Body of pancreas (tissue), 4 donors: ENCODE data around the gene CERS4. TPM values are rescaled to one million over a fixed set of nuclear protein-coding genes. Genes with fewer than 3 reads are reported as not detected.

Experiments used
- ATAC-seq: fragments of 150-250 bp; one replicate; pipeline ENCODE4 v1.9.1; 2016
- DNase-seq, 4 donors: peaks; one replicate each; pipeline ENCODE4 v3.0.0-alpha.2; 2019
- H3K27ac ChIP-seq, 4 donors: fragments of 200-600 bp; sonication (generic); 1 replicate in 3 of 4; 2 replicates in 1 of 4; pipeline versions ENCODE4 v1.5.1 to v1.6.1; 2016 to 2019; ENCODE audit warnings: mild to moderate bottlenecking in 1 of 4, mixed read lengths in 1 of 4, moderate library complexity in 1 of 4
- H3K27me3 ChIP-seq, 2 donors: fragments of 200-600 bp; sonication (generic); one replicate each; pipeline ENCODE4 v1.6.0; 2016; ENCODE audit warnings: mild to moderate bottlenecking in 1 of 2
- H3K36me3 ChIP-seq, 2 donors: fragments of 200-600 bp; sonication (generic); replicated peaks in 1 of 2; 2 replicates each; pipeline ENCODE4 v1.5.1; 2016; ENCODE audit warnings: low read depth in 2 of 2; ENCODE audit not compliant: insufficient read depth in 1 of 2
- H3K4me1 ChIP-seq: fragments of 200-600 bp; sonication (generic); one replicate; pipeline ENCODE4 v1.6.0; 2016
- H3K4me3 ChIP-seq, 2 donors: fragments of 200-600 bp; sonication (generic); 1 replicate in 1 of 2; 2 replicates in 1 of 2; pipeline ENCODE4 v1.5.1; 2016 to 2019
- H3K9me3 ChIP-seq, 3 donors: fragments of 200-600 bp; sonication (generic); 1 replicate in 2 of 3; 2 replicates in 1 of 3; pipeline ENCODE4 v1.5.1; 2016
- CTCF ChIP-seq, 7 experiments: fragments of 450-650 bp in 4 of 7; fragments of 200-600 bp in 3 of 7; sonication (generic) in 3 of 7; IDR thresholded peaks; one replicate each; pipeline ENCODE4 v1.5.1; 2016 to 2019; ENCODE audit warnings: antibody characterized with exemption in 7 of 7
- POLR2A ChIP-seq, 3 donors: fragments of 450-650 bp; IDR thresholded peaks; one replicate each; pipeline ENCODE4 v1.6.1; 2016; ENCODE audit warnings: antibody characterized with exemption in 3 of 3, mild to moderate bottlenecking in 2 of 3
- WGBS, 2 donors: methylation state at CpG; one replicate each; pipeline ENCODE4 v1.1.5; 2017; 5-methylcytosine and 5-hydroxymethylcytosine counted together
- intact Hi-C: fragments of 100-400 bp; cut with DNase I; formaldehyde crosslinking; loops from one replicate; pipeline ENCODE4 v1.15.1; 2023
- total RNA-seq, 2 donors: library from RNA; depleted of rRNA; stranded (reverse); fragments of >200 nt; gene quantifications; one replicate each; pipeline ENCODE4 v1.1.0, GENCODE V29; 2016

The CERS4 gene
- total RNA-seq, 2 donors from 2014 or later, result 53.1 to 87.4 TPM

DNA sequence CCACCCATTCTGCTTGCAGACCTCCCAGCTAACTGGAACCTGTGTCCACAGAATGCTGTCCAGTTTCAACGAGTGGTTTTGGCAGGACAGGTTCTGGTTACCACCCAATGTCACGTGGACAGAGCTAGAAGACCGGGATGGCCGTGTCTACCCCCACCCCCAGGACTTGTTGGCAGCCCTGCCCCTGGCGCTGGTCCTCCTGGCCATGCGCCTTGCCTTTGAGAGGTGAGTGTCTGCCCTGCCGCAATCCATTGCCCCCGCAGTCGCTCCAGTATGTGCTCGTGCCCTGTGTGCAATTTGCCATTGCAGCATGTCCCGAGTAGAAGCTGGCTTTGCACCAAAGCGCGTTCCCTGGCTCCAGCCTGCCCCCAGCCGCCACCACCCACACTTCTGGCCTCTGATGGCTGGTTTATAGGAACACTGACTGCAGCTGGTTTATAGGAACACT lies 41.9 kb downstream of the CERS4 start:
- 20 to 32% methylated on average over 2 to 14 of the region's 14 CpGs for WGBS, 2 donors
- Histone ChIP-seq H3K27ac (peak overlapping the region; percentile 16 to 45 (median 40)), H3K27me3 (no peaks in the 10 kb centered on the region), H3K9me3 (no peaks in the 10 kb centered on the region), H3K4me1 (peaks cover 20% of the 10 kb centered on the region), H3K4me3 (no peak overlapping the region), H3K36me3 (peaks cover 0 to 6% of the 10 kb centered on the region in 2 donors)
- DNase-seq, result peak; percentile 75 to 91 (median 85)
- TF ChIP-seq POLR2A (IDR thresholded peaks at IDR 0.05), result no peak
- TF ChIP-seq CTCF (IDR thresholded peaks at IDR 0.05), result peak in 4 of 7 experiments; percentile 37 to 50 (median 44)
- intact Hi-C loops, result loop anchor here (5.0 kb wide), 2 partner anchors 34 to 94 kb away; no protein-coding TSS in a partner anchor
- ATAC-seq, result peak; percentile 82

DNA sequence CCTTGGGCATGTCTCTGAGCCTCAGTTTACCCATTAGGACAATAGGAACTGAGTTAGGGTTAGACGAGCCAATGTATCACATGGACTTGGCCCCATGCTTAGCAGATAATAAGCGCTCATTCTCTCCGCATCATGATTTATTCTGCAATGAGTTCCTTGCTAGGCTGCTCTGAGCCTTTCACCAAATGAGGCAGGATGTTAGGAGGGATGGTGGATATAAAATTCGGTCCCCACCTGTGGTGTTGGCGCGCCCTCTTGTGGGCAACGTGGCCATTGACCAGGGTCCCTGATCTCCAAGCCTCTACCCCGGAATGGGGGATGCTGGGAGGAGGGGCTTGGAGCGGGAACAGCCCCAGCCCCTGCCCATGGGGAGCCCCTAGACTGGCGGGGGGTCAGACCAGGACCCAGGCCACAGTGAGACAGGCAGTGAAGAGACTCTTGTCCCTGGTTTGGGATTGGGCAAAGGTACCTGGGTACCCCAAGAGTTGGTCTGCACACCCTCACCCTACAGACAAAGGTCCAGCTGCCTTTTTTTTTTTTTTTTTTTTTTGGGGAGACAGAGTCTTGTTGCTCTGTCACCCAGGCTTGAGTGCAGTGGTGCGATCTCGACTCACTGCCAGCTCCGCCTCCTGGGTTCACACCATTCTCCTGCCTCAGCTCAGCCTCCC lies 43.9 kb downstream of the CERS4 start:
- no peaks in the 10 kb centered on the region for H3K27me3 ChIP-seq
- intact Hi-C loops, result loop anchor here (5.0 kb wide), 2 partner anchors 36 to 96 kb away; no protein-coding TSS in a partner anchor
- no peak overlapping the region for H3K4me3 ChIP-seq
- WGBS, 2 donors, result 40 to 60% methylated on average over 8 to 13 of the region's 13 CpGs
- ATAC-seq, result peak; percentile 50
- H3K36me3 ChIP-seq, result peaks cover 0 to 21% of the 10 kb centered on the region in 2 donors
- TF ChIP-seq CTCF (IDR thresholded peaks at IDR 0.05), result peak; percentile 78 to 95 (median 91)
- no peak for TF ChIP-seq POLR2A (IDR thresholded peaks at IDR 0.05)
- peaks cover 16% of the 10 kb centered on the region for H3K4me1 ChIP-seq
- no peak overlapping the region for H3K27ac ChIP-seq
- no peaks in the 10 kb centered on the region for H3K9me3 ChIP-seq
- peak; percentile 78 to 85 (median 81) for DNase-seq

- ATAC-seq, result no peak
- no peak overlapping the region for H3K4me3 ChIP-seq
- WGBS, 2 donors, result 71 to 86% methylated on average over 10 to 12 of the region's 12 CpGs
- H3K36me3 ChIP-seq, result peaks cover 0 to 21% of the 10 kb centered on the region in 2 donors
- H3K27ac ChIP-seq, result no peak overlapping the region
- H3K27me3 ChIP-seq, result no peaks in the 10 kb centered on the region
- H3K9me3 ChIP-seq, result no peaks in the 10 kb centered on the region
- DNase-seq, result no peak
- H3K4me1 ChIP-seq, result peaks cover 16% of the 10 kb centered on the region
- TF ChIP-seq POLR2A (IDR thresholded peaks at IDR 0.05) (no peak), CTCF (IDR thresholded peaks at IDR 0.05) (no peak)
- intact Hi-C loops, result loop anchor here (5.0 kb wide), 2 partner anchors 36 to 96 kb away; no protein-coding TSS in a partner anchor
Observed at GRCh38 chr19:8253678-8254077, 44.5 kb downstream of the CERS4 start.

DNA sequence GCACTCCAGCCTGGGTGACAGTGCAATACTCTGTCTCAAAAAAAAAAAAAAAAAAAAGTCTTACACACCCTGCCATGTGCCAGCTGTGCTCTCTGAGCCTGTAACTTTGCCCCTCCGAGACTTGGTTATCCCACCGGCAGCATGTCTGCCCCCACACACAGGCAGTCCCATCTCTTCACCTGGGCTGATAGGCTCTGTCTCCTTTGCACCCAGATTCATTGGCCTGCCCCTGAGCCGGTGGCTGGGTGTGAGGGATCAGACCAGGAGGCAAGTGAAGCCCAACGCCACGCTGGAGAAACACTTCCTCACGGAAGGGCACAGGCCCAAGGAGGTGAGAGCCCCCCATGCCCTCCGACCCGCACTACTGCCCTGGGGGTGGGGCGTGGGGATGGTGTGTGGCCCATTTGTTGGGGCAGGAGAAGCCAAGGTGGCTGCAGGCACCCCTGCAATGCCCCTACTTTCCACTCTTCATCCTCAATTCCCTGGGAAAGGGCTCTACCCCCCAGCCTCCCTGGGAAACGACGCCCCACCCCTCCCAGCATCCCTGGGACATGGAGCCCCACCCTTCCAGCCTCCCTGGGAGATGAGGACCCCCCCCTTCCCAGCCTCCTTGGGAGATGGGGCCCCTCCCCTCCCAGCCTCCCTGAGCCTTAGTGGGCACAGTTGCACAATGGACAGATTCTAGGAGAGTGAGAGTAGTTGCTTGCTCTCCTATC lies 45.3 kb downstream of the CERS4 start:
- H3K4me3 ChIP-seq, result no peak overlapping the region
- ATAC-seq, result no peak
- no peak for DNase-seq
- intact Hi-C loops, result loop anchor here (5.0 kb wide), 2 partner anchors 37 to 97 kb away; no protein-coding TSS in a partner anchor
- no peaks in the 10 kb centered on the region for H3K27me3 ChIP-seq
- peaks cover 16% of the 10 kb centered on the region for H3K4me1 ChIP-seq
- H3K36me3 ChIP-seq, result peaks cover 0 to 21% of the 10 kb centered on the region in 2 donors
- 85 to 87% methylated on average over 6 to 11 of the region's 11 CpGs for WGBS, 2 donors
- no peaks in the 10 kb centered on the region for H3K9me3 ChIP-seq
- TF ChIP-seq POLR2A (IDR thresholded peaks at IDR 0.05) (no peak), CTCF (IDR thresholded peaks at IDR 0.05) (no peak)
- H3K27ac ChIP-seq, result no peak overlapping the region
